Neural cell (in vitro differentiated cells): ENCODE data around the gene POMP. TPM values are rescaled to one million over a fixed set of nuclear protein-coding genes. Genes with fewer than 3 reads are reported as not detected.

ENCODE experiments used
- H2AFZ ChIP-seq: fragments of 200-600, 300-800 bp; sonication (generic), shearing (Covaris generic); 2 replicates; pipeline ENCODE4 v1.6.0; 2014; ENCODE audit warnings: low read depth, mild to moderate bottlenecking, antibody characterized with exemption, low read length, moderate library complexity
- H3F3A ChIP-seq: fragments of 200-600 bp; shearing (Covaris generic); 2 replicates; pipeline ENCODE4 v1.6.1; 2016; ENCODE audit warnings: mild to moderate bottlenecking, moderate library complexity, mixed read lengths, antibody characterized with exemption, low read length; ENCODE audit not compliant: insufficient read depth, poor library complexity, severe bottlenecking
- H3K27ac ChIP-seq: fragments of 200-600, 300-800 bp; sonication (generic), shearing (Covaris generic); 2 replicates; pipeline ENCODE4 v1.5.1; 2014; ENCODE audit warnings: mild to moderate bottlenecking, low read length, moderate library complexity
- H3K27me3 ChIP-seq: fragments of 300-800, 200-600 bp; sonication (generic), shearing (Covaris generic); 2 replicates; pipeline ENCODE4 v1.6.0; 2014; ENCODE audit warnings: mild to moderate bottlenecking, low read depth, low read length, moderate library complexity; ENCODE audit not compliant: insufficient read depth
- H3K36me3 ChIP-seq: fragments of 300-800, 200-600 bp; sonication (generic), shearing (Covaris generic); 2 replicates; pipeline ENCODE4 v1.5.1; 2014; ENCODE audit warnings: mild to moderate bottlenecking, antibody characterized with exemption, low read length, moderate library complexity; ENCODE audit not compliant: insufficient read depth
- H3K4me2 ChIP-seq: fragments of 300-800, 200-600 bp; sonication (generic), shearing (Covaris generic); 2 replicates; pipeline ENCODE4 v1.6.0; 2014; ENCODE audit warnings: mild to moderate bottlenecking, low read length
- H3K4me3 ChIP-seq: fragments of 300-800, 200-600 bp; sonication (generic), shearing (Covaris generic); 2 replicates; pipeline ENCODE4 v1.5.1; 2014; ENCODE audit warnings: mild to moderate bottlenecking, low read length, moderate library complexity
- H3K79me2 ChIP-seq: fragments of 200-600 bp; shearing (Covaris generic); replicated peaks from 2 replicates; pipeline ENCODE4 v1.6.0; 2014; ENCODE audit warnings: mild to moderate bottlenecking, low read length, moderate library complexity; ENCODE audit not compliant: insufficient read depth
- H3K9ac ChIP-seq: fragments of 300-800, 200-600 bp; sonication (generic), shearing (Covaris generic); 2 replicates; pipeline ENCODE4 v1.6.1; 2016; ENCODE audit warnings: mild to moderate bottlenecking, low read length, mixed read lengths
- H3K9me2 ChIP-seq: fragments of 200-600 bp; shearing (Covaris generic); 2 replicates; pipeline ENCODE4 v1.6.1; 2016; ENCODE audit warnings: mild to moderate bottlenecking, low read length, mixed read lengths; ENCODE audit not compliant: insufficient read depth
- H3K9me3 ChIP-seq: fragments of 200-600, 300-800 bp; sonication (generic), shearing (Covaris generic); 2 replicates; pipeline ENCODE4 v1.6.1; 2016; ENCODE audit warnings: mild to moderate bottlenecking, mixed run types, low read length, moderate library complexity, mixed read lengths
- H4K20me1 ChIP-seq: fragments of 200-600 bp; shearing (Covaris generic); 2 replicates; pipeline ENCODE4 v1.6.1; 2016; ENCODE audit warnings: mild to moderate bottlenecking, mixed run types; ENCODE audit not compliant: insufficient read depth
- EP300 ChIP-seq: fragments of 450-650 bp; conservative IDR thresholded peaks from 2 replicates; pipeline ENCODE4 v1.6.1; 2014; ENCODE audit warnings: antibody characterized with exemption, mild to moderate bottlenecking, moderate library complexity; ENCODE audit not compliant: poor library complexity, severe bottlenecking
- EZH2 ChIP-seq: fragments of 200-600, 300-800 bp; shearing (Covaris generic), sonication (generic); IDR thresholded peaks from 2 replicates; pipeline ENCODE4 v1.6.1; 2014; ENCODE audit warnings: antibody characterized with exemption, low read length, borderline replicate concordance, mild to moderate bottlenecking; ENCODE audit not compliant: insufficient read depth, poor library complexity, severe bottlenecking
- MXI1 ChIP-seq: fragments of 450-650 bp; conservative IDR thresholded peaks from 2 replicates; pipeline ENCODE4 v1.6.1; 2014; ENCODE audit warnings: antibody characterized with exemption, mild to moderate bottlenecking; ENCODE audit not compliant: poor library complexity, severe bottlenecking
- POLR2AphosphoS5 ChIP-seq: IDR thresholded peaks from 2 replicates; pipeline ENCODE4 v1.6.1; 2012
- RAD21 ChIP-seq: fragments of 450-650 bp; conservative IDR thresholded peaks from 2 replicates; pipeline ENCODE4 v1.6.1; 2014; ENCODE audit warnings: antibody characterized with exemption, mild to moderate bottlenecking, moderate library complexity
- SMC3 ChIP-seq: fragments of 450-650 bp; conservative IDR thresholded peaks from 2 replicates; pipeline ENCODE4 v1.6.1; 2014; ENCODE audit warnings: antibody characterized with exemption, mild to moderate bottlenecking, moderate library complexity; ENCODE audit not compliant: poor library complexity
- TAF1 ChIP-seq: IDR thresholded peaks from 2 replicates; pipeline ENCODE4 v1.6.1; 2012; ENCODE audit warnings: low read depth
- polyA plus RNA-seq: library from polyadenylated mRNA; depleted of rRNA; stranded (reverse); fragments of >200 nt; gene quantifications from 2 replicates; pipeline ENCODE4 v1.2.3, GENCODE V29; 2014
- TF ChIP-seq, protein P1 (sequence below): fragments of 450-650 bp; IDR thresholded peaks from 2 replicates; pipeline ENCODE4 v1.5.1; 2014; ENCODE audit warnings: antibody characterized with exemption, mild to moderate bottlenecking, moderate library complexity; ENCODE audit not compliant: poor library complexity, severe bottlenecking
- TF ChIP-seq, protein P2 (sequence below): IDR thresholded peaks from 2 replicates; pipeline ENCODE4 v1.6.1; 2012; ENCODE audit warnings: borderline replicate concordance

Gene POMP
- polyA plus RNA-seq, 1 donor from 2014 or later, result 167 TPM

DNA sequence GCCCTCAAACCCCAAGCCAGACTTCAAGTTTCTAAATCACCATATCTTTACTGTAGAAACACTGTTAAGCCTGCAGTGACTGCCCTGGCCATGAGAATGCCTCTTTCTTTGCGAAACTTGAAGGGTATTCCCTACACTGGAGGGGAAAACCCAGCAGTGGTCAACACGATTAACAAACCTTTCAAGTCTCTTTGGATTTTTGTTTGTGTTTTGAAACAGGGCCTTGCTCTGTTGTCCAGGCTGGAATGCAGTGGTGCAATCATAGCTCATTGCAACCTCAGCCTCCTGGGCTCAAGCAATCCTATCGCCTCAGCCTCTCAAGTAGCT is 17.4 kb upstream of the POMP start:
- Histone ChIP-seq H3K9ac (no peak overlapping the region), H3K9me2 (no peaks in the 10 kb centered on the region), H3K4me2 (no peak overlapping the region), H3K9me3 (no peaks in the 10 kb centered on the region), H3K4me3 (no peak overlapping the region), H3F3A (no peaks in the 10 kb centered on the region), H3K79me2 (no peaks in the 10 kb centered on the region), H3K36me3 (no peaks in the 10 kb centered on the region), H3K27me3 (no peaks in the 10 kb centered on the region), H3K27ac (no peak overlapping the region), H2AFZ (no peak overlapping the region), H4K20me1 (no peaks in the 10 kb centered on the region)
- TF ChIP-seq MXI1 (no peak), EZH2 (no peak), TAF1 (no peak)

DNA sequence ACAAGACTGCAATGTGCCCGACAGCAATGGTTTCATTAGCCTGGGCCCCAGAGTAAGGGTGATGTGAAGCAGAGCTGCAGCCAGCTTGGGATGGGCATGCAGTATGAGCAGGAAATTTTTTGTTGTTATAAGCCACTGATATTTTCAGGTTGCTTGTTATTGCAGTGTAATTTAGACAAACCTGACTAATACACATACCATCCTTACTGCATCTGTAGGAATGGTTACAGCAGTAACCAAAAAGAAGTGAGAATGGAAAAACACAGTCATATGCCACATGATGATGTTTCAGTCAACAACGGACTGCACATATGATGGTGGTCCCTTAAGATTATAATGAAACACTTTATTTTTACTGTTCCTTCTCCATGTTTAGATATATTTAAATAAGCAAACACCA is 8.6 kb upstream of the POMP start:
- TF ChIP-seq EP300 (no peak), EZH2 (no peak)
- no peak overlapping the region for H3K4me3 ChIP-seq
- H3K9me3 ChIP-seq, result no peaks in the 10 kb centered on the region
- no peaks in the 10 kb centered on the region for H3K36me3 ChIP-seq
- H3K27me3 ChIP-seq, result no peaks in the 10 kb centered on the region
- no peaks in the 10 kb centered on the region for H3K9me2 ChIP-seq
- H3K79me2 ChIP-seq, result no peaks in the 10 kb centered on the region
- H3K27ac ChIP-seq, result no peak overlapping the region
- H3K4me2 ChIP-seq, result no peak overlapping the region
- no peak overlapping the region for H3K9ac ChIP-seq
- H4K20me1 ChIP-seq, result no peaks in the 10 kb centered on the region
- no peak overlapping the region for H2AFZ ChIP-seq
- no peaks in the 10 kb centered on the region for H3F3A ChIP-seq

DNA sequence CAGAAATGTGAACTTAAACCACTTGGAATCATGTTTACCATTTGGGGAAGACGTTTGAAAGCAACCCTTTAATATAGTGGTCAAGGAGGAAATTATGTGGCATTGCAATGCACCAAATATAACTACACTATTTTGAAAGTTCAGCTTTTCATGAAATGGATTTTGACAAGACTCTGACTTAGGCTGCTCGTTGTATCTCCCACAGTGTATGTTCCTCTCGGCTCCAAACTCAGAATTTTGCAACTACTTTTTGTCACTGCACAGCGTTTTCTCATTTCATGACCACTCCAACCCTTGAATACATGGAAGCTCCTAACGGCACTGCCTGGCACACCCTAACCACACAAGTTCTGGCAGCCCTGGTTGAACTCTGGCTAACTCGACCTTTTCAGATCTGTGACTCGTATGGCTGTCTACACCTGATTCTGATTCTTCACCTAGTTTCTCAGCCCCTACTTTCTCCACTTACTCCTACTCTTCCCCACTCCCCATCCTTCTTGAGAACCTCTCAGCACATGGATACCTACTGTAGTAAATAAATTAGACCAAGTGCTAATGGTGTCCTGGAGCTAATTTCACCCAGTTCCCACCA is 7.0 kb upstream of the POMP start:
- Histone ChIP-seq H3K4me2 (no peak overlapping the region), H3K9ac (no peak overlapping the region), H3K9me3 (no peaks in the 10 kb centered on the region), H3K79me2 (peaks cover 14% of the 10 kb centered on the region), H3K27me3 (no peaks in the 10 kb centered on the region), H2AFZ (no peak overlapping the region), H3F3A (no peaks in the 10 kb centered on the region), H3K9me2 (no peaks in the 10 kb centered on the region), H3K36me3 (no peaks in the 10 kb centered on the region), H3K27ac (no peak overlapping the region), H3K4me3 (no peak overlapping the region), H4K20me1 (no peaks in the 10 kb centered on the region)
- no peak for TF ChIP-seq SMC3
- TF ChIP-seq TAF1, result no peak
- no peak for TF ChIP-seq POLR2AphosphoS5
- TF ChIP-seq RAD21, result no peak
- TF ChIP-seq EZH2, result no peak
- no peak for TF ChIP-seq EP300
- no peak for TF ChIP-seq MXI1

DNA sequence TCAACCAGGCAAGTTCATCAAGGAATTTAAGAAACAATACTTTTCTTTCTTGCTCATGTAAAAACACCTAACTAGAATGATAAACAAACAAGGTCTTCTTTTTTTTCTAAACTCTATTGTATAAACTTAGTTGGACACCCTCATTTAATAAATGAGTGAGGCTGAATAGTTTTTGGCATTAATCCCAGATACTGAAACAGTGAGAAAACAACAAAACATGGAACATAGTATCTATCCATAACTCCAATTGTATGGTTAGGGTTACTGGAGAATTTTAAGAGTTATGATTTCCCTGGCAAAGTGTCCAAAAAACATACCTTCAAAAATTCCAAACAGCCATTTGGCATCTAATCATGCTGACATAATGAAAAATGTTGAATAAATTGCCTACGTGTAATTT is 5.8 kb upstream of the POMP start:
- Histone ChIP-seq H3K27ac (no peak overlapping the region), H3K27me3 (no peaks in the 10 kb centered on the region), H4K20me1 (no peaks in the 10 kb centered on the region), H3K9me2 (no peaks in the 10 kb centered on the region), H3K9me3 (no peaks in the 10 kb centered on the region), H2AFZ (no peak overlapping the region), H3K9ac (no peak overlapping the region), H3K4me3 (no peak overlapping the region), H3K4me2 (no peak overlapping the region), H3K79me2 (peaks cover 24% of the 10 kb centered on the region), H3K36me3 (no peaks in the 10 kb centered on the region), H3F3A (no peaks in the 10 kb centered on the region)
- TF ChIP-seq POLR2AphosphoS5 (no peak), EP300 (no peak), SMC3 (no peak), RAD21 (no peak), MXI1 (no peak), EZH2 (no peak), TAF1 (no peak)
- TF ChIP-seq, protein P1, sequence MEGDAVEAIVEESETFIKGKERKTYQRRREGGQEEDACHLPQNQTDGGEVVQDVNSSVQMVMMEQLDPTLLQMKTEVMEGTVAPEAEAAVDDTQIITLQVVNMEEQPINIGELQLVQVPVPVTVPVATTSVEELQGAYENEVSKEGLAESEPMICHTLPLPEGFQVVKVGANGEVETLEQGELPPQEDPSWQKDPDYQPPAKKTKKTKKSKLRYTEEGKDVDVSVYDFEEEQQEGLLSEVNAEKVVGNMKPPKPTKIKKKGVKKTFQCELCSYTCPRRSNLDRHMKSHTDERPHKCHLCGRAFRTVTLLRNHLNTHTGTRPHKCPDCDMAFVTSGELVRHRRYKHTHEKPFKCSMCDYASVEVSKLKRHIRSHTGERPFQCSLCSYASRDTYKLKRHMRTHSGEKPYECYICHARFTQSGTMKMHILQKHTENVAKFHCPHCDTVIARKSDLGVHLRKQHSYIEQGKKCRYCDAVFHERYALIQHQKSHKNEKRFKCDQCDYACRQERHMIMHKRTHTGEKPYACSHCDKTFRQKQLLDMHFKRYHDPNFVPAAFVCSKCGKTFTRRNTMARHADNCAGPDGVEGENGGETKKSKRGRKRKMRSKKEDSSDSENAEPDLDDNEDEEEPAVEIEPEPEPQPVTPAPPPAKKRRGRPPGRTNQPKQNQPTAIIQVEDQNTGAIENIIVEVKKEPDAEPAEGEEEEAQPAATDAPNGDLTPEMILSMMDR, result no peak
- TF ChIP-seq, protein P2, sequence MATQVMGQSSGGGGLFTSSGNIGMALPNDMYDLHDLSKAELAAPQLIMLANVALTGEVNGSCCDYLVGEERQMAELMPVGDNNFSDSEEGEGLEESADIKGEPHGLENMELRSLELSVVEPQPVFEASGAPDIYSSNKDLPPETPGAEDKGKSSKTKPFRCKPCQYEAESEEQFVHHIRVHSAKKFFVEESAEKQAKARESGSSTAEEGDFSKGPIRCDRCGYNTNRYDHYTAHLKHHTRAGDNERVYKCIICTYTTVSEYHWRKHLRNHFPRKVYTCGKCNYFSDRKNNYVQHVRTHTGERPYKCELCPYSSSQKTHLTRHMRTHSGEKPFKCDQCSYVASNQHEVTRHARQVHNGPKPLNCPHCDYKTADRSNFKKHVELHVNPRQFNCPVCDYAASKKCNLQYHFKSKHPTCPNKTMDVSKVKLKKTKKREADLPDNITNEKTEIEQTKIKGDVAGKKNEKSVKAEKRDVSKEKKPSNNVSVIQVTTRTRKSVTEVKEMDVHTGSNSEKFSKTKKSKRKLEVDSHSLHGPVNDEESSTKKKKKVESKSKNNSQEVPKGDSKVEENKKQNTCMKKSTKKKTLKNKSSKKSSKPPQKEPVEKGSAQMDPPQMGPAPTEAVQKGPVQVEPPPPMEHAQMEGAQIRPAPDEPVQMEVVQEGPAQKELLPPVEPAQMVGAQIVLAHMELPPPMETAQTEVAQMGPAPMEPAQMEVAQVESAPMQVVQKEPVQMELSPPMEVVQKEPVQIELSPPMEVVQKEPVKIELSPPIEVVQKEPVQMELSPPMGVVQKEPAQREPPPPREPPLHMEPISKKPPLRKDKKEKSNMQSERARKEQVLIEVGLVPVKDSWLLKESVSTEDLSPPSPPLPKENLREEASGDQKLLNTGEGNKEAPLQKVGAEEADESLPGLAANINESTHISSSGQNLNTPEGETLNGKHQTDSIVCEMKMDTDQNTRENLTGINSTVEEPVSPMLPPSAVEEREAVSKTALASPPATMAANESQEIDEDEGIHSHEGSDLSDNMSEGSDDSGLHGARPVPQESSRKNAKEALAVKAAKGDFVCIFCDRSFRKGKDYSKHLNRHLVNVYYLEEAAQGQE, result no peak
